GM12875 (cell line): ENCODE measurements around the gene ACER3.
"Not testable (repeated sequence)": the region's sequence is repeated elsewhere in the genome, so short reads cannot be mapped to it uniquely, and the experiment has no call there.

Experiments used
- H3K4me3 ChIP-seq: one replicate; pipeline ENCODE4 v1.5.1; 2011; ENCODE audit warnings: low read depth, low read length, control low read depth
- CTCF ChIP-seq: IDR thresholded peaks from 2 replicates; pipeline ENCODE4 v1.5.1; 2011; ENCODE audit warnings: low read depth, mild to moderate bottlenecking, control low read depth, inconsistent platforms, low read length, moderate library complexity, borderline replicate concordance; ENCODE audit not compliant: insufficient read depth

The ACER3 gene

DNA sequence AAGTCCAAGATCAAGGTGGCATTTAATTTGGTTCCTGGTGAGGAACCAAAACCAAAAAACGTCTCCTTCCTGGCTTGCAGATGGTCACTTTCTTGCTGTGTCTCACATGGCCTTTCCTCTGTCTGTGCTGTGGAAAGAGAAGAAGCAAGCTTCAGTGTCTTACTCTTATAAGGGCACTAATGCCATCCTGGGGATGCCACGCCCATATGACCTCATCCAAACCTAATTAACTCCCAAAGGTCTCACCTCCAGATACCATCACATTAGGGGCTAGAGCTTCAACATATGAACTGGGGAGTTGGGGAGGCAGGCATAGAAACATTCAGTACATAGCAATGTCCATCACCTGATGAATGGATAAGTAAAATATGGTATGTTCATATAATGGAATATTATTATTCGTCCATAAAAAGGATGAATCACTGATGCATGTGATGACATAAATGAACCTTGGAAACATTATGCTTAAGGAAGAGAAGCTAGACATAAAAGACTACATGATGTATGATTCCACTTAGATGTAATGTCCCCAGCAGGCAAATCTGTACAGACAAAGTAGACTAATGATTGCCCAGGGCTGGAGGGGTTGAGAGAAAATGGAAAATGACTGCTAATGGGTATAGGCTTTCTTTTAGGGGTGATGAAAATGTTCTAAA is 94.9 kb downstream of the ACER3 start:
- TF ChIP-seq CTCF: no peak
- H3K4me3 ChIP-seq: no peak overlapping the region

DNA sequence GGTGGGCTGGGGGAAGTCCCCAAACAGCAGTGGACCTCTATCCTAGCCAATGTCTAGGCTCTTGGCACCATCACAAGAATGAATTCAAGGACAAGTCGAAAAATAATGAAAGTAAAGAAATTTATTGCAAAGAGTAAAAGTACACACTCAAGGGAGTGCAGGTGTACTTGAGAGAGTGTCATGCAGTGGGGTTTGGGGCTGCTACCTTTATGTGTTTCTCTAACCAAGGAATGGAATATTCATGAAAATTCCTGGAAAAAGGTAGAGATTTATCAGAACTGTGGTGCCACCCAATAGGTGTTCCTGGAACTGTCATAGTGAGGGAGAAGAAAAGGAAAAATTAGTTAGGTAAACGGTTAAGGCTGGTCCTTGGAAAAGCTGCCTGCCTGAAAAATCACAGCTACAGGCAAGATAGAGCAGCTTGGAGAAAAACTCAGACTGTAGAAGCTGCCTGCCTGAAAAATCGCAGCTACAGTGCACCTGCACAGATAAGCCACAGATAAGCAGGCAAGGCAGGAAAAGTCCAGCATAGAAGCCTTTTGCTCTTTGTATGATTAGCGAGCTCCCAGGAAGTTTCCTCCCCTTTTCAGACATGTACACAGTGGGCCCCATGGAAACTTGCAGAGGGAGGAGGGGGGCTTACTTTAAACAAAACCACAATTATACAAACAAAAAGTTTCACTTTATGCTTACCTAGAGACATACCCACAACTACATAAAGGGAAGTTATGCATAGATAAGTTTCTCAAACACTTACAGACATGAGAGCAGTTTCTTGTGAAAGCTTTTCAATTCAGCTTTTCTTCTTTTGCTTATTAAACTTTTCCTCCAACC is 102.1 kb downstream of the ACER3 start:
- H3K4me3 ChIP-seq: no peak overlapping the region

DNA sequence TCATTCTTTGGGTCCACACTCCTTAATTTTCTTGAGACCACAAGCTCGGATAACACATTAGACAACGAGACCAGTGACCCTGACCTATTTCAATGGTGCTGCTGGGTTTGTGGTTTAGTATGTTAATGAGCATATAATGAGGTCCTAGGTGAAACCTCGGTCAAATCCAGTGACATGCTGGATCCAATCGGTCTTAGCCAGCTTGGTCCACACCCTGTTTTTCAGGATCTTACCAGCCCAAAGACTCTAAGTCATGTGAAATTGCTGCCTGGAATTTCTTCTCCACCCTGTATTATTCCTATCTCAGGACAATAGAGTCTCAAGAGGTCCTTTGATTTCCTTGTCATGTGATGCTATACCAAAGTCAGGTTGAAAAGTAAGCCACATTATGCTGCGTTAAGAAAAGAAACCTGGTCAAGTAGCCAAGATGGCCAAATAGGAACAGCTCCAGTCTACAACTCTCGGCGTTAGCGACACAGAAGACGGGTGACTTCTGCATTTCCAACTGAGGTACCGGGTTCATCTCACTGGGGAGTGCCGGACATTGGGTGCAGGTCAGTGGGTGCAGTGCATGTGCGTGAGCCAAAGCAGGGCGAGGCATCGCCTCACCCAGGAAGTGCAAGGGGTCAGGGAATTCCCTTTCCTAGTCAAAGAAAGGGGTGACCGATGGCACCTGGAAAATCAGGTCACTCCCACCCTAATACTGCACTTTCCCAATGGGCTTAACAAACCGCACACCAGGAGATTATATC is 102.9 kb downstream of the ACER3 start:
- not testable (repeated sequence) for H3K4me3 ChIP-seq

More for the DNA sequence above, 102.1 kb downstream of the ACER3 start:
- TF ChIP-seq CTCF: no peak

- no peak for TF ChIP-seq CTCF
- H3K4me3 ChIP-seq: no peak overlapping the region
These were observed 111.3 kb downstream of the ACER3 start for GRCh38 chr11:76972051-76972450.

- no peak for TF ChIP-seq CTCF
- H3K4me3 ChIP-seq: no peak overlapping the region
These were observed 113.6 kb downstream of the ACER3 start for GRCh38 chr11:76974179-76974891.

DNA sequence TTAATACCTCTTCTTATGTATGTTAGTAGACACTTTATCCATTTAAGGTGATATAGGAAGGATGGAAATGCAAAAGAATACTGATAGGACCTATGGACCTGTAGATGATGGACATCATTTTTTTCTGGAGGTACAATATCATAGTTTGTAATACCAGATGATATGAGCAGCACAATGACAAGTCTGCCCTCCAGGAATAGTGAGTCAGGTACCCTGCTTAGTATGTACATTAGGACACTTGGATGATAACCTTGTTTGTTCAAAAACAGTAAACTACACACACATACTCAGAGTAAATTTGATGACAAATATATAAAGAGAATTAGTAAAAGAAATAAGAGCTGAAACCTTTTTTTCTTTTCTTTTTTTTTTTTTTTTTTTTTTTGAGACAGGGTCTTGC is 114.8 kb downstream of the ACER3 start:
- H3K4me3 ChIP-seq: no peak overlapping the region
- TF ChIP-seq CTCF: no peak

DNA sequence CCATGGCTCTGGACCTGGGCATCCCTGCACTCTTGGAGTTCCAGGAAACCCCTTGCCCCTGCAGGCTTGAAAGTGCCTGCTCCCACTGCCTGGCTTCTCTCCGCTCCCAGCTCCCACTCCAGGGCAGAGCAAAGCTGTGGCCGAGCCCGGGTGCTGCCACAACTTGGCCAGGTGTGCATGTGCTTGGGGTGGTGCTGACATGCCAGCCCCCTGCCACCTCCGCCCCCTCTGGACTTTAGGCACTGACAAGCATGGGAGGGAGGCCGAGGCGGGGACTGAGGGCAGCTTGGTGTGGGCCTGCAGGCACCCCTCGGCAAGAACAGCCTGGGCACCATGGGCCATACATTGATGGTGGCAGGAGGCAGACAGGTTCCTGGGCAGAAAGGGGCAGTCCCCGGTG is 117.1 kb downstream of the ACER3 start:
- no peak overlapping the region for H3K4me3 ChIP-seq
- no peak for TF ChIP-seq CTCF
